ENCODE measurements around the gene SMG5. TPM values are rescaled to one million over a fixed set of nuclear protein-coding genes. Genes with fewer than 3 reads are reported as not detected.

SMG5 gene
- total RNA-seq, 1 experiment from 2014 or later = 109 TPM

DNA sequence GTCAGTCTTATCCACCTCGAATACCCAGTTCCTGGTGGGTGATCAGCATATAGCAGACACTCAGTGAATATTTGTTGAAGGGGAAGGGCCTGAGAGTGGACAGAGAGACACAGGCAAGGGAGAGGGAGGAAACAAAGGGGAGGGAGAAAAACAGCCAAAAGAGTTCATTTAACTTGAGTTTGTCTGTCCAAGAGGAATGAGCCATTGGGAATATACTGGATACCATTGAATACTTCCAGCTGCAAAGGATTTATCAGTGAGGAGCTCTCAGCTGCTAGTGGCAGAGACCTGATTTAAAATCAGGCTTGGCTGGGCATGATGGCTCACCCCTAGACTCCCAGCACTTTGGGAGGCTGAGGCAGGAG, 52.2 kb downstream of the SMG5 start (continued):
- TF ChIP-seq, protein P1, sequence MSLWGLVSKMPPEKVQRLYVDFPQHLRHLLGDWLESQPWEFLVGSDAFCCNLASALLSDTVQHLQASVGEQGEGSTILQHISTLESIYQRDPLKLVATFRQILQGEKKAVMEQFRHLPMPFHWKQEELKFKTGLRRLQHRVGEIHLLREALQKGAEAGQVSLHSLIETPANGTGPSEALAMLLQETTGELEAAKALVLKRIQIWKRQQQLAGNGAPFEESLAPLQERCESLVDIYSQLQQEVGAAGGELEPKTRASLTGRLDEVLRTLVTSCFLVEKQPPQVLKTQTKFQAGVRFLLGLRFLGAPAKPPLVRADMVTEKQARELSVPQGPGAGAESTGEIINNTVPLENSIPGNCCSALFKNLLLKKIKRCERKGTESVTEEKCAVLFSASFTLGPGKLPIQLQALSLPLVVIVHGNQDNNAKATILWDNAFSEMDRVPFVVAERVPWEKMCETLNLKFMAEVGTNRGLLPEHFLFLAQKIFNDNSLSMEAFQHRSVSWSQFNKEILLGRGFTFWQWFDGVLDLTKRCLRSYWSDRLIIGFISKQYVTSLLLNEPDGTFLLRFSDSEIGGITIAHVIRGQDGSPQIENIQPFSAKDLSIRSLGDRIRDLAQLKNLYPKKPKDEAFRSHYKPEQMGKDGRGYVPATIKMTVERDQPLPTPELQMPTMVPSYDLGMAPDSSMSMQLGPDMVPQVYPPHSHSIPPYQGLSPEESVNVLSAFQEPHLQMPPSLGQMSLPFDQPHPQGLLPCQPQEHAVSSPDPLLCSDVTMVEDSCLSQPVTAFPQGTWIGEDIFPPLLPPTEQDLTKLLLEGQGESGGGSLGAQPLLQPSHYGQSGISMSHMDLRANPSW (CRISPR knock-in tag; conservative IDR thresholded peaks at IDR 0.05; ENCODE audit: low read depth) = no peak
- TF ChIP-seq JUN (CRISPR knock-in tag; IDR thresholded peaks at IDR 0.05) (no peak), OVOL2 (CRISPR knock-in tag; IDR thresholded peaks at IDR 0.05; ENCODE audit: borderline replicate concordance) (no peak)
- TF ChIP-seq, protein P2, sequence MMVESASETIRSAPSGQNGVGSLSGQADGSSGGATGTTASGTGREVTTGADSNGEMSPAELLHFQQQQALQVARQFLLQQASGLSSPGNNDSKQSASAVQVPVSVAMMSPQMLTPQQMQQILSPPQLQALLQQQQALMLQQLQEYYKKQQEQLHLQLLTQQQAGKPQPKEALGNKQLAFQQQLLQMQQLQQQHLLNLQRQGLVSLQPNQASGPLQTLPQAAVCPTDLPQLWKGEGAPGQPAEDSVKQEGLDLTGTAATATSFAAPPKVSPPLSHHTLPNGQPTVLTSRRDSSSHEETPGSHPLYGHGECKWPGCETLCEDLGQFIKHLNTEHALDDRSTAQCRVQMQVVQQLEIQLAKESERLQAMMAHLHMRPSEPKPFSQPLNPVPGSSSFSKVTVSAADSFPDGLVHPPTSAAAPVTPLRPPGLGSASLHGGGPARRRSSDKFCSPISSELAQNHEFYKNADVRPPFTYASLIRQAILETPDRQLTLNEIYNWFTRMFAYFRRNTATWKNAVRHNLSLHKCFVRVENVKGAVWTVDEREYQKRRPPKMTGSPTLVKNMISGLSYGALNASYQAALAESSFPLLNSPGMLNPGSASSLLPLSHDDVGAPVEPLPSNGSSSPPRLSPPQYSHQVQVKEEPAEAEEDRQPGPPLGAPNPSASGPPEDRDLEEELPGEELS (CRISPR knock-in tag; IDR thresholded peaks at IDR 0.05) = no peak
- TF ChIP-seq, protein P3, sequence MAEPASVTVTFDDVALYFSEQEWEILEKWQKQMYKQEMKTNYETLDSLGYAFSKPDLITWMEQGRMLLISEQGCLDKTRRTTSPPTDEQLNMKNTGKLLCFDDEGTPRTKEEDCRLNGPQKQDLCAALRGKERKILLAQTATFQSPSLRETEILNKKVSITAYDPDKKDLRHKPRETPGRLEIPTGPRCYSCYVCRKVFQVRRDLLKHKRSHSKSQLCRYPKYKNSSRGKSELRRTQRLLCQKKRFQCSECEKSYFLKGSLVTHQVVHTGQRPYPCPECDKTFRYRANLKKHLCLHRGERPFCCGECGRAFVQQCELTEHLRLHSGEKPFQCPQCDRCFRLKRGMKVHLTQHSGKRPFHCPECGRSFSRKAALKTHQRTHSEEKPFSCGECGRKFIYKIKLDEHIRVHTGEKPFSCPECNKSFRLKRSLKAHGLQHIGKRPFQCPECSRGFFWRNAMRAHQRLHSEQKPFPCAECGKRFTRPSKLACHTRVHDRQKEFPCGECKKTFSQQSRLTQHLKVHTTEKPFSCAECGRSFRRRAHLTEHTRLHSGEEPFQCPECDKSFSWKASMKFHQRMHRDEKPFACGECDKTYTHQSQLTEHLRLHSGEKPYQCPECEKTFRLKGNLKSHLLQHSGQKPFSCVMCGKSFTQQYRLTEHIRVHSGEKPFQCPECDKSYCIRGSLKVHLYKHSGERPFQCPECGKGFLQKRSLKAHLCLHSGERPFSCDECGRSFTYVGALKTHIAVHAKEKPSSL (CRISPR knock-in tag; conservative IDR thresholded peaks at IDR 0.05) = no peak

DNA sequence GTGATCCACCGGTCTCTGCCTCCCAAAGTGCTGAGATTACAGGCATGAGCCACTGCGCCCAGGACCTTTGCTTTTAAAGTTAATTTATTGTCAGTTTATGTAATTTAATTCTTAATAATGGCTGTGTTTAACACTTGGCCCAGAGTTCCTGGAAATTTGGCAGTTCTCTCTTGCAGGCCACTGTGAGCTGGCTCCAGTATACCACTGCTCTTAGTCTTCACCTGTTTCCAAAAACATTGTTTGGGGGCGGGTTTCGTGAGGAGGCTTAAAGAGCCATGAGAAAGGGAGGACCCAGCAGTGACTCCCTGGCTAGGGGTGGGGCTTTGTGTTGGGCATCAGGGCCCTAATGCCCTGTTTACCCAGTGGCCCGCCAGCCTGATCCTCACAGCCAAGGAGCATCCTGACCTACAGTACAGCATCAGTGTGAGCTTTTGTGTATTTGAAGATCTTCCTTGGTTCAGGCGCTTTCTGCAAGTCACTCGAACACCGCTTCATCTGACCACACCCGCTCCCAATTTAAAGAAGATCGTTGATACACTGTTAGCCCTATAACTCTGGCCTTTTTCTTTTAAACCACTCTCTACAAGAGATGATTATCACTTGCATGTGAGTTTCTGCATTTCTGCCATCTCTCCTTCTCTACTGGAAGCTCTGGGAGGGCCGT, 52.7 kb downstream of the SMG5 start:
- ATAC-seq (no peak), DNase-seq (ENCODE audit: low spot score) (no peak)
- Mint-ChIP-seq H3K4me3 (no peak overlapping the region), H3K36me3 (peaks cover 39% of the 10 kb centered on the region), H3K4me1 (peaks cover 4% of the 10 kb centered on the region), H3K27ac (no peak overlapping the region), H3K9me3 (no peaks in the 10 kb centered on the region), H3K27me3 (ENCODE audit: low read depth) (no peaks in the 10 kb centered on the region)
- CTCF ChIA-PET = interaction anchor here (1.2 to 5.3 kb wide), 2 partner anchors 84 to 89 kb away, joined by 3 to 34 read pairs; no protein-coding TSS in a partner anchor
- POLR2A ChIA-PET = interaction anchor here (0.6 kb wide), 2 partner anchors 13 to 378 kb away, joined by 3 to 5 read pairs; no protein-coding TSS in a partner anchor
- TF ChIP-seq FOXK1 (CRISPR knock-in tag; IDR thresholded peaks at IDR 0.05) (no peak), NR2C2 (CRISPR knock-in tag; IDR thresholded peaks at IDR 0.05) (no peak), GABPB1 (CRISPR knock-in tag; IDR thresholded peaks at IDR 0.05) (no peak), TEAD4 (CRISPR knock-in tag; IDR thresholded peaks at IDR 0.05) (no peak), NFE2L1 (CRISPR knock-in tag; IDR thresholded peaks at IDR 0.05) (no peak), JAZF1 (CRISPR knock-in tag; IDR thresholded peaks at IDR 0.05) (no peak), GRHL2 (CRISPR knock-in tag; IDR thresholded peaks at IDR 0.05; ENCODE audit: insufficient replicate concordance, severe bottlenecking) (no peak)
- TF ChIP-seq, protein P4, sequence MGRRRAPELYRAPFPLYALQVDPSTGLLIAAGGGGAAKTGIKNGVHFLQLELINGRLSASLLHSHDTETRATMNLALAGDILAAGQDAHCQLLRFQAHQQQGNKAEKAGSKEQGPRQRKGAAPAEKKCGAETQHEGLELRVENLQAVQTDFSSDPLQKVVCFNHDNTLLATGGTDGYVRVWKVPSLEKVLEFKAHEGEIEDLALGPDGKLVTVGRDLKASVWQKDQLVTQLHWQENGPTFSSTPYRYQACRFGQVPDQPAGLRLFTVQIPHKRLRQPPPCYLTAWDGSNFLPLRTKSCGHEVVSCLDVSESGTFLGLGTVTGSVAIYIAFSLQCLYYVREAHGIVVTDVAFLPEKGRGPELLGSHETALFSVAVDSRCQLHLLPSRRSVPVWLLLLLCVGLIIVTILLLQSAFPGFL (CRISPR knock-in tag; IDR thresholded peaks at IDR 0.05; ENCODE audit: borderline replicate concordance) = no peak
- TF ChIP-seq, protein P5, sequence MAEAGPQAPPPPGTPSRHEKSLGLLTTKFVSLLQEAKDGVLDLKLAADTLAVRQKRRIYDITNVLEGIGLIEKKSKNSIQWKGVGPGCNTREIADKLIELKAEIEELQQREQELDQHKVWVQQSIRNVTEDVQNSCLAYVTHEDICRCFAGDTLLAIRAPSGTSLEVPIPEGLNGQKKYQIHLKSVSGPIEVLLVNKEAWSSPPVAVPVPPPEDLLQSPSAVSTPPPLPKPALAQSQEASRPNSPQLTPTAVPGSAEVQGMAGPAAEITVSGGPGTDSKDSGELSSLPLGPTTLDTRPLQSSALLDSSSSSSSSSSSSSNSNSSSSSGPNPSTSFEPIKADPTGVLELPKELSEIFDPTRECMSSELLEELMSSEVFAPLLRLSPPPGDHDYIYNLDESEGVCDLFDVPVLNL (CRISPR knock-in tag; IDR thresholded peaks at IDR 0.05; ENCODE audit: borderline replicate concordance, low read depth) = no peak
- TF ChIP-seq, protein P1 (CRISPR knock-in tag; conservative IDR thresholded peaks at IDR 0.05; ENCODE audit: low read depth) = no peak
- TF ChIP-seq, protein P6, sequence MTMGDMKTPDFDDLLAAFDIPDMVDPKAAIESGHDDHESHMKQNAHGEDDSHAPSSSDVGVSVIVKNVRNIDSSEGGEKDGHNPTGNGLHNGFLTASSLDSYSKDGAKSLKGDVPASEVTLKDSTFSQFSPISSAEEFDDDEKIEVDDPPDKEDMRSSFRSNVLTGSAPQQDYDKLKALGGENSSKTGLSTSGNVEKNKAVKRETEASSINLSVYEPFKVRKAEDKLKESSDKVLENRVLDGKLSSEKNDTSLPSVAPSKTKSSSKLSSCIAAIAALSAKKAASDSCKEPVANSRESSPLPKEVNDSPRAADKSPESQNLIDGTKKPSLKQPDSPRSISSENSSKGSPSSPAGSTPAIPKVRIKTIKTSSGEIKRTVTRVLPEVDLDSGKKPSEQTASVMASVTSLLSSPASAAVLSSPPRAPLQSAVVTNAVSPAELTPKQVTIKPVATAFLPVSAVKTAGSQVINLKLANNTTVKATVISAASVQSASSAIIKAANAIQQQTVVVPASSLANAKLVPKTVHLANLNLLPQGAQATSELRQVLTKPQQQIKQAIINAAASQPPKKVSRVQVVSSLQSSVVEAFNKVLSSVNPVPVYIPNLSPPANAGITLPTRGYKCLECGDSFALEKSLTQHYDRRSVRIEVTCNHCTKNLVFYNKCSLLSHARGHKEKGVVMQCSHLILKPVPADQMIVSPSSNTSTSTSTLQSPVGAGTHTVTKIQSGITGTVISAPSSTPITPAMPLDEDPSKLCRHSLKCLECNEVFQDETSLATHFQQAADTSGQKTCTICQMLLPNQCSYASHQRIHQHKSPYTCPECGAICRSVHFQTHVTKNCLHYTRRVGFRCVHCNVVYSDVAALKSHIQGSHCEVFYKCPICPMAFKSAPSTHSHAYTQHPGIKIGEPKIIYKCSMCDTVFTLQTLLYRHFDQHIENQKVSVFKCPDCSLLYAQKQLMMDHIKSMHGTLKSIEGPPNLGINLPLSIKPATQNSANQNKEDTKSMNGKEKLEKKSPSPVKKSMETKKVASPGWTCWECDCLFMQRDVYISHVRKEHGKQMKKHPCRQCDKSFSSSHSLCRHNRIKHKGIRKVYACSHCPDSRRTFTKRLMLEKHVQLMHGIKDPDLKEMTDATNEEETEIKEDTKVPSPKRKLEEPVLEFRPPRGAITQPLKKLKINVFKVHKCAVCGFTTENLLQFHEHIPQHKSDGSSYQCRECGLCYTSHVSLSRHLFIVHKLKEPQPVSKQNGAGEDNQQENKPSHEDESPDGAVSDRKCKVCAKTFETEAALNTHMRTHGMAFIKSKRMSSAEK (CRISPR knock-in tag; IDR thresholded peaks at IDR 0.05; ENCODE audit: borderline replicate concordance) = no peak
- TF ChIP-seq, protein P7, sequence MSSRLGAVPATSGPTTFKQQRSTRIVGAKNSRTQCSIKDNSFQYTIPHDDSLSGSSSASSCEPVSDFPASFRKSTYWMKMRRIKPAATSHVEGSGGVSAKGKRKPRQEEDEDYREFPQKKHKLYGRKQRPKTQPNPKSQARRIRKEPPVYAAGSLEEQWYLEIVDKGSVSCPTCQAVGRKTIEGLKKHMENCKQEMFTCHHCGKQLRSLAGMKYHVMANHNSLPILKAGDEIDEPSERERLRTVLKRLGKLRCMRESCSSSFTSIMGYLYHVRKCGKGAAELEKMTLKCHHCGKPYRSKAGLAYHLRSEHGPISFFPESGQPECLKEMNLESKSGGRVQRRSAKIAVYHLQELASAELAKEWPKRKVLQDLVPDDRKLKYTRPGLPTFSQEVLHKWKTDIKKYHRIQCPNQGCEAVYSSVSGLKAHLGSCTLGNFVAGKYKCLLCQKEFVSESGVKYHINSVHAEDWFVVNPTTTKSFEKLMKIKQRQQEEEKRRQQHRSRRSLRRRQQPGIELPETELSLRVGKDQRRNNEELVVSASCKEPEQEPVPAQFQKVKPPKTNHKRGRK (CRISPR knock-in tag; IDR thresholded peaks at IDR 0.05; ENCODE audit: borderline replicate concordance) = no peak

All from WTC11 (cell line).